ENCODE data around the gene CASP9.
"Not testable (repeated sequence)": the region's sequence is repeated elsewhere in the genome, so short reads cannot be mapped to it uniquely, and the experiment has no call there.

GRCh38 chr1:15463926-15464322 lies 60.1 kb downstream of the CASP9 start:
- not testable (repeated sequence) for TF ChIP-seq POLR2AphosphoS5, POLR2A (IDR thresholded peaks at IDR 0.05)
- TF ChIP-seq, protein P1, sequence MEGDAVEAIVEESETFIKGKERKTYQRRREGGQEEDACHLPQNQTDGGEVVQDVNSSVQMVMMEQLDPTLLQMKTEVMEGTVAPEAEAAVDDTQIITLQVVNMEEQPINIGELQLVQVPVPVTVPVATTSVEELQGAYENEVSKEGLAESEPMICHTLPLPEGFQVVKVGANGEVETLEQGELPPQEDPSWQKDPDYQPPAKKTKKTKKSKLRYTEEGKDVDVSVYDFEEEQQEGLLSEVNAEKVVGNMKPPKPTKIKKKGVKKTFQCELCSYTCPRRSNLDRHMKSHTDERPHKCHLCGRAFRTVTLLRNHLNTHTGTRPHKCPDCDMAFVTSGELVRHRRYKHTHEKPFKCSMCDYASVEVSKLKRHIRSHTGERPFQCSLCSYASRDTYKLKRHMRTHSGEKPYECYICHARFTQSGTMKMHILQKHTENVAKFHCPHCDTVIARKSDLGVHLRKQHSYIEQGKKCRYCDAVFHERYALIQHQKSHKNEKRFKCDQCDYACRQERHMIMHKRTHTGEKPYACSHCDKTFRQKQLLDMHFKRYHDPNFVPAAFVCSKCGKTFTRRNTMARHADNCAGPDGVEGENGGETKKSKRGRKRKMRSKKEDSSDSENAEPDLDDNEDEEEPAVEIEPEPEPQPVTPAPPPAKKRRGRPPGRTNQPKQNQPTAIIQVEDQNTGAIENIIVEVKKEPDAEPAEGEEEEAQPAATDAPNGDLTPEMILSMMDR (IDR thresholded peaks at IDR 0.05), result not testable (repeated sequence)
